ENCODE data around the gene GET4.
"Not testable (repeated sequence)": the region's sequence is repeated elsewhere in the genome, so short reads cannot be mapped to it uniquely, and the experiment has no call there.

DNA sequence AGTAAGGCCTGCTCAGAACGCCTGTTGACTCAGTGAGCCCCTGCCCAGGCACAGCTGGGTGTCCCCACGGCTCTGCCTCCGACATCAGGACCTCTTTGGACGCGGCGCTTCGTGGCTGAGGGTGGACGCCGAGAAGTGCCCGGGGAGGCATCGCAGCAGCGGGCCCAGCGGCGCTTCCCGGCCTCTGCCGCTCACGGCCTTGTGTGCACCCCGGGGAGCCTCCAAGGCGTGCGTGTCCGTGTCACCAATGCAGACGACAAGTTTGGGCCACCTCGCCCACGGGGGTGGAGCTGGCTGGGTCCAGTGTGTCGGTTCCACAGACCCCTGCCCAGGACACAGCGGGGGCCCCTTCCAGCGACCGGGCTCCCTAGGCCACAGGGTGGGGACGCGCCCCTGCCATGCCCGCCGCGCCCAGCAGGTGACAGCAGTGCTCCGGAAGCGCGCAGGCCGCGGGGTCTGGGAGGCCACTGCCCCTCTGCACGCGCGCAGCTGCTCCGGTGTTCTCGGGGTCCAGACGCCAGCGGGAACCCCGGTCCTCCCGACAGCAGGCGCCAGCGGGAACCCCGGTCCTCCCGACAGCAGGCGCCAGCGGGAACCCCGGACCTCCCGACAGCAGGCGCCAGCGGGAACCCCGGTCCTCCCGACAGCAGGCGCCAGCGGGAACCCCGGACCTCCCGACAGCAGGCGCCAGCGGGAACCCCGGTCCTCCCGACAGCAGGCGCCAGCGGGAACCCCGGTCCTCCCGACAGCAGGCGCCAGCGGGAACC, 32.4 kb downstream of the GET4 start:
- TF ChIP-seq POLR2A, EP300 (IDR thresholded peaks at IDR 0.05): not testable (repeated sequence)
- TF ChIP-seq, protein P1, sequence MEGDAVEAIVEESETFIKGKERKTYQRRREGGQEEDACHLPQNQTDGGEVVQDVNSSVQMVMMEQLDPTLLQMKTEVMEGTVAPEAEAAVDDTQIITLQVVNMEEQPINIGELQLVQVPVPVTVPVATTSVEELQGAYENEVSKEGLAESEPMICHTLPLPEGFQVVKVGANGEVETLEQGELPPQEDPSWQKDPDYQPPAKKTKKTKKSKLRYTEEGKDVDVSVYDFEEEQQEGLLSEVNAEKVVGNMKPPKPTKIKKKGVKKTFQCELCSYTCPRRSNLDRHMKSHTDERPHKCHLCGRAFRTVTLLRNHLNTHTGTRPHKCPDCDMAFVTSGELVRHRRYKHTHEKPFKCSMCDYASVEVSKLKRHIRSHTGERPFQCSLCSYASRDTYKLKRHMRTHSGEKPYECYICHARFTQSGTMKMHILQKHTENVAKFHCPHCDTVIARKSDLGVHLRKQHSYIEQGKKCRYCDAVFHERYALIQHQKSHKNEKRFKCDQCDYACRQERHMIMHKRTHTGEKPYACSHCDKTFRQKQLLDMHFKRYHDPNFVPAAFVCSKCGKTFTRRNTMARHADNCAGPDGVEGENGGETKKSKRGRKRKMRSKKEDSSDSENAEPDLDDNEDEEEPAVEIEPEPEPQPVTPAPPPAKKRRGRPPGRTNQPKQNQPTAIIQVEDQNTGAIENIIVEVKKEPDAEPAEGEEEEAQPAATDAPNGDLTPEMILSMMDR (IDR thresholded peaks at IDR 0.05), result peak; percentile 67 to 91 (median 87)
